ENCODE results near the gene UBE2D4. TPM values are rescaled to one million over a fixed set of nuclear protein-coding genes. Genes with fewer than 3 reads are reported as not detected.

UBE2D4 gene
- total RNA-seq, 1 experiment from 2014 or later, result 6.4 TPM

DNA sequence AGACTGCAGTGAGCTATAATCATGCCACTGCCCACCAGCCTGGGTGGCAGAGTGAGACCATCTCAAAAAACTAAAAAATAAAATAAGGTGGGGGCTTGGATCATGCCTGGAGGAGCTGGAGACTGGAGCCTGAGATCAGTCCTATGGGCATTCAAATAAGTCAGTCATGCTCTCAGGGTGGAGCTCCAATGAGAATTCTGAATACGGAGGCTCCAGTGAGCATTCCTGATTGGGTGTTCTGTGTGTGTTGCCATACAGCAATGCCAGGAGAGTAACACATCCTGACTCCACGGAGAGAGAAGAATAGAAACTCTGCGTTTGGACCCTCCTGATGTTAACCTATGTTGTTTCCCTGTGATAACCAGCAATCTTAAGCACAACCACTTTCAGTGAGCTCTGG is 16.0 kb downstream of the UBE2D4 start:
- H3K4me1 ChIP-seq (ENCODE audit: insufficient read depth, low read length), result no peaks in the 10 kb centered on the region
- H3K27me3 ChIP-seq (ENCODE audit: insufficient read depth, low read length), result no peaks in the 10 kb centered on the region
- WGBS (ENCODE audit: extremely low coverage, insufficient read length, low lambda C conversion rate), result no CpG with 5 or more reads among the region's 3 CpGs
- H3K9me3 ChIP-seq (ENCODE audit: control insufficient read depth, low read depth, low read length), result no peaks in the 10 kb centered on the region
- DNase-seq, result no peak
- no peaks in the 10 kb centered on the region; the same call in 1 of the 2 replicates for H3K79me2 ChIP-seq (ENCODE audit: insufficient read depth, low read length)
- Mint-ChIP-seq H3K4me3 (no peak overlapping the region), H3K27ac (no peak overlapping the region), H3K27me3 (ENCODE audit: low read depth) (no peaks in the 10 kb centered on the region; the same call in 1 of the 2 replicates), H3K36me3 (ENCODE audit: insufficient read depth in 1 of 3, low read depth in 3 of 3) (0 out of 7 replicates have a peak, but pooled peaks cover 0 to under 1% (median 0%) of the 10 kb centered on the region in 3 experiments), H3K4me1 (peaks cover 4 to 9% of the 10 kb centered on the region in 2 experiments; a peak in 3 of 4 replicates), H3K9me3 (no peaks in the 10 kb centered on the region)
- H4K5ac ChIP-seq (ENCODE audit: insufficient read length, low read depth, low read length), result no peak overlapping the region
- H3K4me2 ChIP-seq (ENCODE audit: insufficient read depth, insufficient read length, low read length), result no peak overlapping the region
- no peak overlapping the region for H2BK12ac ChIP-seq (ENCODE audit: insufficient read length, low read depth, low read length)
- no peak overlapping the region for H4K8ac ChIP-seq (replicated peaks; ENCODE audit: insufficient read length, low read depth, low read length)
- no peak overlapping the region for H2BK15ac ChIP-seq (ENCODE audit: low read depth, low read length)
- no peak for TF ChIP-seq CTCF (conservative IDR thresholded peaks at IDR 0.05)
- H3K14ac ChIP-seq (ENCODE audit: insufficient read depth, low read length), result no peak overlapping the region
- no peaks in the 10 kb centered on the region for H4K20me1 ChIP-seq (ENCODE audit: control insufficient read depth, insufficient read depth, insufficient read length)
- H2AK5ac ChIP-seq (ENCODE audit: insufficient read length, low read length), result no peak overlapping the region
- no peak overlapping the region for H3K4ac ChIP-seq (ENCODE audit: low read depth, low read length)
- H3T11ph ChIP-seq (ENCODE audit: low read length), result no peak overlapping the region
- H3K56ac ChIP-seq (ENCODE audit: insufficient read length, low read depth, low read length), result no peak overlapping the region
- H3K18ac ChIP-seq (ENCODE audit: insufficient read length, low read depth, low read length), result no peak overlapping the region
- H3K79me1 ChIP-seq (ENCODE audit: insufficient read depth, low read depth, low read length, poor library complexity, severe bottlenecking), result no peaks in the 10 kb centered on the region
- no peak overlapping the region for H2AFZ ChIP-seq (ENCODE audit: low read length)
- H3K23ac ChIP-seq (ENCODE audit: insufficient read length, low read depth, low read length), result no peak overlapping the region
- no peaks in the 10 kb centered on the region for H3K23me2 ChIP-seq (ENCODE audit: insufficient read length, low read depth, low read length, poor library complexity, severe bottlenecking)
- no peak overlapping the region for H2BK5ac ChIP-seq (ENCODE audit: insufficient read length, low read length)
- no peak overlapping the region for H3K9ac ChIP-seq (ENCODE audit: extremely low read depth, insufficient read length, low read length)
- H4K91ac ChIP-seq (ENCODE audit: insufficient read length, low read depth, low read length), result no peak overlapping the region
- no peak overlapping the region for H2BK20ac ChIP-seq (ENCODE audit: low read depth, low read length, poor library complexity, severe bottlenecking)
- no peak overlapping the region for H2BK120ac ChIP-seq (ENCODE audit: low read depth, low read length, poor library complexity, severe bottlenecking)
- H3K27ac ChIP-seq (ENCODE audit: insufficient read length, low read depth, low read length), result no peak overlapping the region
